GM10248 (cell line): ENCODE results near the gene AP3M1.

ENCODE experiments used
- CTCF ChIA-PET: fragments of 300-600 bp; sonication (Branson Sonifier 250); formaldehyde crosslinking; extraction: SDS; loops from one replicate; lab custom pipeline; 2021; ENCODE audit warnings: antibody characterized with exemption; lab: Yijun Ruan, JAX
- POLR2A ChIA-PET: fragments of 350-650 bp; sonication (Branson Sonifier 250); formaldehyde crosslinking; extraction: SDS; loops from one replicate; lab custom pipeline; 2020; ENCODE audit warnings: antibody characterized with exemption; lab: Yijun Ruan, JAX
- DNase-seq: peaks from one replicate; pipeline ENCODE4 v3.0.0; 2012; ENCODE audit errors: extremely low spot score
- TF ChIP-seq, protein P1 (sequence below): IDR thresholded peaks from 2 replicates; pipeline ENCODE4 v1.5.1; 2012; ENCODE audit warnings: mild to moderate bottlenecking, low read depth; ENCODE audit errors: extremely low read depth, missing control alignments, control extremely low read depth

The AP3M1 gene

DNA sequence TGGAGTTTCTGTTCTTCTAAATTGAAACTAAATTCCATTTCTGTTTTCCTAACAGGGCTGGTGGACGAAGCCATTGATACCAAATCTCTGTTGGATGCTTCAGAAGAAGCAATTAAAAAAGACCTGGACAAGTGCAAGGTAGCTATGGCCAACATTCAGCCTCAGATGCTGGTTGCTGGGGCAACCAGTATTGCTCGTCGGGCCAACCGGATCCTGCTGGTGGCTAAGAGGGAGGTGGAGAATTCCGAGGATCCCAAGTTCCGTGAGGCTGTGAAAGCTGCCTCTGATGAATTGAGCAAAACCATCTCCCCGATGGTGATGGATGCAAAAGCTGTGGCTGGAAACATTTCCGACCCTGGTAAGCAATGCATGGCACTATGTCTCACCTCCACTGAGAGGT lies 45.6 kb downstream of the AP3M1 start:
- CTCF ChIA-PET, result interaction anchor here (1.3 to 8.8 kb wide), 9 partner anchors 10 to 226 kb away, joined by 4 to 65 read pairs (median 13); no protein-coding TSS in a partner anchor

DNA sequence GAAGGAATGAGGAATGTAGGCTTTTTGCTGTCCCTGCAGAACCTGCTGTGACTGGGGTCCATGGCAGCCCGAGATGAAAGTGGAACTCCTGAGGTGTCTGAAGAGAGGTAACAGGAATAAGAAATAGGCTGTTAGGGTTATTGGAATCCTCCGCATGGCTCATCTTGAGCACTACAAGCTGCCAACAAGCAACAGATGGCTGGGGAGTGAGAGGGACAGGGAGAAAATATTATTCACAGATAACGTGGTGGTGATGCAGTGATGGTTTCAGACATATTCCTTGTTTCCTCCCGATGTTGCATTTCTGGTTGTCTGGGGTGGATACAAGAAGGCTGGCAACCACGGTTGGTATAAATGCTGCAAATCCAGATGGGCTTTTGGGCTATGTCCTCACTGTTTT lies 46.1 kb downstream of the AP3M1 start:
- TF ChIP-seq, protein P1, sequence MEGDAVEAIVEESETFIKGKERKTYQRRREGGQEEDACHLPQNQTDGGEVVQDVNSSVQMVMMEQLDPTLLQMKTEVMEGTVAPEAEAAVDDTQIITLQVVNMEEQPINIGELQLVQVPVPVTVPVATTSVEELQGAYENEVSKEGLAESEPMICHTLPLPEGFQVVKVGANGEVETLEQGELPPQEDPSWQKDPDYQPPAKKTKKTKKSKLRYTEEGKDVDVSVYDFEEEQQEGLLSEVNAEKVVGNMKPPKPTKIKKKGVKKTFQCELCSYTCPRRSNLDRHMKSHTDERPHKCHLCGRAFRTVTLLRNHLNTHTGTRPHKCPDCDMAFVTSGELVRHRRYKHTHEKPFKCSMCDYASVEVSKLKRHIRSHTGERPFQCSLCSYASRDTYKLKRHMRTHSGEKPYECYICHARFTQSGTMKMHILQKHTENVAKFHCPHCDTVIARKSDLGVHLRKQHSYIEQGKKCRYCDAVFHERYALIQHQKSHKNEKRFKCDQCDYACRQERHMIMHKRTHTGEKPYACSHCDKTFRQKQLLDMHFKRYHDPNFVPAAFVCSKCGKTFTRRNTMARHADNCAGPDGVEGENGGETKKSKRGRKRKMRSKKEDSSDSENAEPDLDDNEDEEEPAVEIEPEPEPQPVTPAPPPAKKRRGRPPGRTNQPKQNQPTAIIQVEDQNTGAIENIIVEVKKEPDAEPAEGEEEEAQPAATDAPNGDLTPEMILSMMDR, result no peak
- ChIA-PET POLR2A (no interaction called here), CTCF (interaction anchor here (0.9 to 8.8 kb wide), 15 partner anchors 8 to 246 kb away, joined by 3 to 65 read pairs (median 6); no protein-coding TSS in a partner anchor)
- no peak for DNase-seq

More for the DNA sequence above, 45.6 kb downstream of the AP3M1 start:
- no peak for DNase-seq
- POLR2A ChIA-PET, result no interaction called here
- TF ChIP-seq, protein P1, result no peak

DNA sequence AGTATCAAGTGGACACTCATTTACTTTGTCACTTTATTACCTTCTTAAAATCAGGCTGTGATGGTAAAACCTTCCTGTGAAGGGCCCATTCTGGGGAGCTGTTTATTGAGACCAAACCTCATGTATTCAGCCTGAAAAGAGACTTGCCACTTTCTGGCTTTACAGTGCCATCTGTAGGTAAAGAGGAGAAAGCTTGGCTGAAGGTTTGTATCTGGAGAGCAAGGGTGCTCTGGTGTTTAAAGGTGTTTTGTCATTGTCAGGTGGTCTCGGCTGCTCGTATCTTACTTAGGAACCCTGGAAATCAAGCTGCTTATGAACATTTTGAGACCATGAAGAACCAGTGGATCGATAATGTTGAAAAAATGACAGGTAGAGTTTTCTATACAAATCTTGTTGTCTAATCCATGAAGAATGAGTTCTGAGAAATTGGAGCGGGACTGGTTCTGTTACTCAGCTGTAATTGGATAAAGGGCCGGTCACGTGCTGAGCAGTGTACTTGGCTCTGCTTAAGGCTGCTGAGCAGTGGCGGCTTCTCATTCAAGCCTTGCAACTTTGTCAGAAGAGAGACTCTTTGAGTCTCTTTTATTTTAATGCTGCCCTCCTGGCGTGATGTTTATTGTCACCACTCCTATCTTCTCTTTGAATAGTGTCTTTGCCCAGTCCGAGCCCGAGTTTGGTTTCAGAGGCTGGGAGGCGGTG lies 46.9 kb downstream of the AP3M1 start:
- DNase-seq, result peak; percentile 63
- CTCF ChIA-PET, result interaction anchor here (0.8 to 8.8 kb wide), 27 partner anchors 9 to 259 kb away, joined by 3 to 65 read pairs (median 5); no protein-coding TSS in a partner anchor
- POLR2A ChIA-PET, result no interaction called here
- TF ChIP-seq, protein P1, result peak; percentile 59

DNA sequence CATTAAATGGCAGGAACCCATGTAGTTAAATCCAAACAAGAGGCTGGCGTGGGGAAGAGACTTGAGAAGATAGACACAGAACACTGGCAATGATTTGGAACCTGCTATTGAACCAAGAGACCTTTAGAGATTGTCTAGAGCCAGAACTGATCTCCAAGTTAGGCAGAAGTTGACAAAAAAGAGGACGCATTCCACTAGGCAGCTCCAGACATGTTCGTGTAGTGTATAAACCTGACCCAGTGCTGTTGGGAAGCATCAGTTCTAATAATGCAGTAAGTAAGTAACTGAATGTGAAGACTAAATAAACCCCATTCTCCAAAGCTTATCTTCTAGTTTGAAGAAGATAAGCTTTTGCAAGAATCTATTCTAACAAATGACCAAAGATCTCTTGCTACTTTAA lies 50.8 kb downstream of the AP3M1 start:
- DNase-seq, result no peak

DNA sequence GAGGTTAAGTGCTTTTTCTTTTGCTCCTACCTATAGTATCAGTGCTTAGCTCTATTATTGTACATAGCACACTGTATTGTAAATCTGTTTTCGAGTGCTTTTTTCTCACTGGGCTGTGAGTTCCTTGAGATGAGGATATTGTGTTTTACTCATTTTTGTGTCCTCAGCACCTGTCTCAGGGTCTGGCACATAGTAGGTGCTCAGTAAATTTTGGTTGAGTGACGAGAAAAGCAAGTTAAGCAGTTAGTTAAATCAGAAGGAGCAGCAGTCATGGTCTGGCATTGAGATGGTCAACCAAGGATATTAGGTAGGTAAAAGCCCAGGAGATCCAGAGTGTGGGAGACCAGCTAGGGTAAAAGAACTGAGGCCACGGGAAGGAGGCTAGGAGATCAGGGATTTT lies 51.2 kb downstream of the AP3M1 start:
- TF ChIP-seq, protein P1, result no peak
- ChIA-PET CTCF (interaction anchor here (0.9 to 8.8 kb wide), 11 partner anchors 8 to 219 kb away, joined by 3 to 65 read pairs (median 6); no protein-coding TSS in a partner anchor), POLR2A (no interaction called here)
- DNase-seq, result no peak

More for the DNA sequence above, 50.8 kb downstream of the AP3M1 start:
- ChIA-PET CTCF (interaction anchor here (0.8 to 8.8 kb wide), 10 partner anchors 8 to 212 kb away, joined by 3 to 65 read pairs (median 6); no protein-coding TSS in a partner anchor), POLR2A (no interaction called here)
- TF ChIP-seq, protein P1, result no peak

DNA sequence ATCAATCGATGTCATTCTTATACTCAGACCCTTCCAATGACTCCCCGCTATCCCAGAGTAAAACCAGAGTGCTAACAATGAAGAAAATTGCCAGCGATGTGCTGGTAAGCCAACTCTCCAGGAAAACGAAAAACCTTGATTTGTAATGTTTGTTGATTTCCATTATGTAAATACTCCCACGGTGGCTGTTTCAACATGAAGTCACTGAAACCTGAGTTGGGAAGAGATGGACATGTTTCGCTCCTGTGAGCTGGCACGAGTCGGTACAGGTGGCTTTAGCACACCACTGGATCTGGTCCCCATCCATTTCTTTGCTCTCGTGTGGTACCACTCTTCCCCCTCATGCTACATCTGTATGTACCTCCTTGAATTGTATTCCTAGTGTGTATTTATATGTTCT lies 52.9 kb downstream of the AP3M1 start:
- POLR2A ChIA-PET, result no interaction called here
- TF ChIP-seq, protein P1, result no peak
- CTCF ChIA-PET, result interaction anchor here (1.4 to 8.8 kb wide), 3 partner anchors 10 to 210 kb away, joined by 5 to 65 read pairs (median 26); no protein-coding TSS in a partner anchor
- DNase-seq, result no peak
